NCI-H146 (cell line): Measurements from ENCODE around the gene ENTPD1.
"Not testable (repeated sequence)": the region's sequence is repeated elsewhere in the genome, so short reads cannot be mapped to it uniquely, and the experiment has no call there.

Experiments used
- DNase-seq: peaks from one replicate; lab custom pipeline; 2025; lab: John Stamatoyannopoulos, UW

ENTPD1 gene

DNA sequence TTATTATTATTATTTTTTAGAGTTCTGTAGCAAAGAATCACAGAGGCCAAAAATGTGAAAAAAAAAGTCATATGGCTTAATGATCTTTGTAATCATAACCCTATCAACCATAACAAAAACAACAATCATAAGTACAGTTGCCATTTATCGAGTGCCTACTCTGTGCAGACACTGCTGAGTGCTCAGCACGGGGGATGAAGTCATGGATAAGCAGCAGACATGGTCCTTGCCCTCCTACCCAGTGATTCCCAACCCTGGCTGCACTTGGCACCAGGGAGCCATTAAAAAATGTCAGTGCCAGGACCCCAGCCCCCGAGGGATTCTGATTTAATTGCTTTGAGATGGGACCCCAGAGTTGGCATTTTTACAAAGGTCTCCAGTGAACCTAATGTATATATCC is 38.2 kb downstream of the ENTPD1 start:
- DNase-seq = no peak

DNA sequence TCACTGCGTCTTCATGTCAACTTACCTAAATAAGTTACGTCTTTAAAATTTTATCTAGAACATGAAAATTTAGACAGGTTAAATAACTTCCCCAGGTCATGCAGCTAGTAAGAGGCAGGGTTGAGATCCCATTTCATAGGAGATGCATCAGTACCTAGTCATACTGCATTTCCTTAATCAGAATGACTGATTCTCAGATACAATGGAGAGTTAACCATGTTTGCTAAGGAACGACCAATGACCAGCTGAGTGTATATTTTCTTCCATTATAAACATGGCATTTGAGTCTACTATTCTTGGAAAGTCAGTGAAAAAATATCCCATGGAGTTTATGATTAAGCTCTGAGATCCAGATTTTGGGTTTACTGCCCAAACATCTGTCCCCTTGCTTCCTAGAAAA is 39.6 kb downstream of the ENTPD1 start:
- DNase-seq = no peak

DNA sequence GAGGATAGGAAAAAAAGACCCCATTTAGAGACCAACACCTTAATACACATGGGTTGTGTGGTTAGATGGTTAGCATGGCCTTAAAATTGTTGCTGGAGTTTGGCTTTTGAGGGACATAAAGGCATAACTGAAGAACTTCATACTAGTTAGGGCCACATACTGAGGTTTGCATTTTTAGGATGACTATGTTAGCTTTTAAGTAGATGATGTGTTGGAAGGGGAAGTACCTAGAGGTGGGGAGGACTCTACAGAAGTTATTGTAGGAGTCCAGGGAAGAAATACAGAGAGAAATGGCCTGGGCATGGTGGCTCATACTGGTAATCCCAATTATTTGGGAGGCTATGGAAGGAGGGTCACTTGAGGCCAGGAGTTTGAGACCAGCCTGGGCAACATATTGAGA is 40.5 kb downstream of the ENTPD1 start:
- no peak for DNase-seq

DNA sequence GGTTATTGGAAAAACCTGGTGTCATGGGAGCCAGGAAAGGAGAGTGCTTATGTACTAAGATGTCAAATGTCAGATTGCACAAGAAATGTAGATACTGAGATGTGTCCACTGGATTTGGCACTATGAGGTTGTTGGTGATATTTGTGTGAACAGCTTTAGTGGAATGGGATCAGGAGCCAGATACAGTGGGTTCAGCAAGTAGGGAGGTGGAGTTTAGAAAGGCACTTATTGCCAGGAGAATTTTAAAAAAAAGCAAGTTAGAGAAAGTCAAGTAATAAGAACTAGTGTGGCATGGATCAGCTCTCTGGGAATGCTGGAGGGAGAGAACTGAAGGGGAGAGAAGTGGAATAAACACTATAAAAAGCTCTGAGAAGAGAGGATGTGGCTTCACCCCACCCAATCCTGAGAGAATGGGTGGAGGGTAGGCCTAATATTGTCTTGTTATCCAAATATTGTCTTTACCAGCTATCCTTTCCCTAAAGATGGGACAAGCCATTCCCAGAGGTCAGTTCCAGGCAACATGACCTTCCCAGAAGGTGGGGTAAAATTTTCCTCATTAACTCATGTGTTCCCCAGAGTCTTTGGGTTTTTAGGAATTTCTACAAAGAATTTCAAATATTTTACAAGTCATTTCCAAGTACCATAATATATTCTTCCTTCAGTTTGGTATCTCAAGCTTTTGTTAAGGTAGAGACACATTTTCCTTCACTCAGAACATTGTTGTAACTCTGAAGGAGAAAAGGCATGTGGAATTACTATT is 42.3 kb downstream of the ENTPD1 start:
- no peak for DNase-seq

DNA sequence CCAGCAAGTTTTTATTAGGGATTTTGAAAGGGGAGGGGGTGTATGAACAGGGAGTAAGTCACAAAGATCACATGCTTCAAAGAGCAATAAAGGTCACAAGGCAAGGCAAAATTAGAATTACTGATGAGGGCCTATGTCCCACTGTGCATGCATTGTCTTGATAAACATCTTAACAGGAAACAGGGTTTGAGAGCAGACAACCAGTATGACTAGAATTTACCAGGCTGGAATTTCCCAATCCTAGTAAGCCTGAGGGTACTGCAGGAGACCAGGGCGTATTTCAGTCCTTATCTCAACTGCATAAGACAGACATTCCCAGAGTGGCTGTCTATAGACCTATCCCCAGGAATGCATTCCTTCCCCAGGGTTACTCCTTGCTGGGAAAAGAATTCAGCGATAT is 44.3 kb downstream of the ENTPD1 start:
- not testable (repeated sequence) for DNase-seq

GRCh38 chr10:95806687-95807380 is 50.9 kb downstream of the ENTPD1 start:
- DNase-seq = not testable (repeated sequence)

- DNase-seq = not testable (repeated sequence)
Observed at GRCh38 chr10:95808705-95809308, 52.8 kb downstream of the ENTPD1 start.

GRCh38 chr10:95809370-95810197 is 53.6 kb downstream of the ENTPD1 start:
- no peak for DNase-seq

- DNase-seq = no peak
Observed at GRCh38 chr10:95810198-95810976, 54.4 kb downstream of the ENTPD1 start.

DNA sequence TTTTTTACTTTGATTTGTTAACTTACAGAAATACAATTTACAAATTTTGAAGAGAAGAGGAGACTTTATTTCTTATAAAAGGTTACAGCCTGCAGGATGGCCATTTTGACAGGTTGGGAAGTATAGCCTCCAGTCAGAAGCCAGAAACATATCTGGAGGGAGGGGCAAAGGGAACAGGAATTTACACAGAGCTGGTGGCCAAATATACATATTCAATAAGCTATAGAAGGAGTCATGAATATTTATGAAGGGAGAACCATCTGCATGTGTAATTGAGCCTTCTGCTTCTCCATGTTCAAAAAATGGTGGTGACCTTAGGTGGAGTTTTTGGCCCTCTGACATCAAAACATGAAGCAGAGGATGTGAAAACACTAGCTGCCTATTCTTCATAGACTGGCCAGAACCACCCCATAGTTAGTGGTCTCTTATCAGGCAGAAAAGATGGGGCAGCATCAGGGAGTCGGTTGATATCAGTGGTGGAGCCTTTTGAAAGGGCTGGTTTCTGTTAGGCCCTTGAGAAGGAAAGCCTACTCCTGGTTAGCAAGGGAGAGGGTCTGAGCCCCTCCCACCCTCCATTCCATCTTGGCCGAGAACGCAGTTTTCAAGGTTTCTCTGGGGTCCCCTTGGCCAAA is 57.2 kb downstream of the ENTPD1 start:
- DNase-seq = no peak

DNA sequence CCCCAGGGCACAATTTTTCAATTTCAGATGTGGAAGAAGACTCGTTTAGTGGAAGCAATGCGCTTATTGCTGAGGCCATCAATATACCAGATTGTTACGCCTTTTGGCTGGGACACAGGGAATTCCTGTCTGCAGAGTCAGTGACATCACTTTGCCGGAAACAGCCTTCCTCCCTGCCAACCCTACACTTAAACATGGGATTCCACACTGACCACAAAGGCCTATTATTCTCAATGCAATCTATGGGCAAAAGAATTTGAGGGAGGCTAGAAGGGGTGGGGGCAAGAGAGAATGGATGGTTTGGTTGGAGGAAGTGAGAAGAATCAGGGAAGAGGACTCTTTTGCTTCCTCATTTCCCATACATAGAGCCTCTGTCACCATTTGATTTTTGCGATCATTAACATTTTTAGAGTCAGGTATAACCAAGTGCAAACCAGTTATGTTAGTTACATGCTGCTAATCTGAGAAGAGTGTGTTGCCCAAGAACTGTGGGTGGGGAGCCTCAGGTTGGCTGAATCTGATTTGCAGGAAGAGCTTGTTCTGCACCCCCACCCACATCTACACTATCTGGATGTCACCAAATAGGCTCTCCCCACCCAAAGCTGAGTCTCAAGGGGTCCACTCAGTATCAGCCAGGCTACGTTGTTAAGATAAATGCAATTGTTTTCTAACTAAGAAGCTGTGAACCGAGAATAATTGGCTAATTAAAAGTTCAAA is 58.2 kb downstream of the ENTPD1 start:
- no peak for DNase-seq

GRCh38 chr10:95815133-95815532 is 59.2 kb downstream of the ENTPD1 start:
- no peak for DNase-seq

DNA sequence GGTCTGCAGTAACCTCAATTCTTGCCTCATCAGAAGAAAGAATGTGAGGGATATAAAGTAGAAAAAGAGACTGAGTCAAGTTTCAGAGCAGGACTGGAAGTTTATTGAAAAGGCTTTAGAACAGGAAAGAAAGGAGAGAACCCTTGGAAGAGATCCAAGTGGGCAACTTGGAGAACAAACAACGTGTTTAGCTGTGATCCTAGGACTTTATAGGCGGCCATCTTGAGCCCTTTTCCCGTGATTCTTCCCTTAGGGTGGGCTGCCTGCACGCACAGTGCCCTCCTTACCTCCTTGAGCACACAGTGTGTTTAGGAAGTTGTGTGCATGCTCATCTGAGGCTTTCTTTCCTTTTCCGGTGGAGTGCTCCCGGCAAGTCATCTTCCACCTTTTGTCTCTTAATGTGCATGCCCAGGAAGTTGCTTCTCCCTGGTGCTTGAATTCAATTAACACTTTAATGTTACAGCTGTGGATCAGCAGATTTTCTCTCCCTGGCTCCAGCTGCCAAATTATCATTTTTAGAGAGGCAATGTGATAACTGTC is 59.8 kb downstream of the ENTPD1 start:
- no peak for DNase-seq

GRCh38 chr10:95818010-95818409 is 62.0 kb downstream of the ENTPD1 start:
- no peak for DNase-seq

DNA sequence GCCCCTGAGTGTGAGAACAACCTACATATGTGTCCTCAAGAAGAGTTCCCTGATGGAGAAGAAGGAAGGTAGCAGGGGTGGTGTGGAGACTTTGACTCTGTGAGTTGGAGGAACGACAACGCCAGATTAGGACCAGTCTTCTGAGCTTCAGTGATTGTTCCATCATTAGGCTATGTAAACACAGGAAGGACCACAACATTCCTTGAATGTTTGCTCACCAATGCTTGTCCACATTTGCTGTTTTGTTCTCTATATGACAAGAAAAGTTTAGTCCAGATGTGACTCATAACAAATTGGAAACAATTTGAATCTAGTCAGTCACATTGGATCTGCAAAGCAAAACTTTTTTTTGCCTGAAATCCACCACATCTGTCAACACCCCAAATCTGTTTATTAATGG is 62.7 kb downstream of the ENTPD1 start:
- no peak for DNase-seq

GRCh38 chr10:95819620-95820329 is 63.8 kb downstream of the ENTPD1 start:
- DNase-seq = no peak

DNA sequence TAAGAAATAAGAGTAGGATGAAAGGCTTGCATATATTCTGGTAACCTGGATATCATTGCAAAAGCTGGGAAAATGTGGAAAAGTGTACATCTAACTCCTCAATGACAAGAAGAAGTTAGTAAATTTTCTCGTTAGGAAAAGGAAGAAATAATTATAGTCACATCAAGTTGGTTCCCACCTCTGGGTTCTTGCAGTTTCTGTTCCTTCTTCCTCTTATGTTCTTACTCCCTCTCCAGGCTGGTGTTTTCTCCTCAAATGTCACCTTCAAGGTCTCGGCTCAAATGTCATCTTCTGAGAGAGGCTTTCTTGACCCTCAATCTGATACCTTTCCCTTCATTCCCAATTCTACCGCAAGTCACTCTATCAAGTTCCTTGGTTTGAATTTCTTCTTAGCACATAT is 64.4 kb downstream of the ENTPD1 start:
- DNase-seq = no peak

DNA sequence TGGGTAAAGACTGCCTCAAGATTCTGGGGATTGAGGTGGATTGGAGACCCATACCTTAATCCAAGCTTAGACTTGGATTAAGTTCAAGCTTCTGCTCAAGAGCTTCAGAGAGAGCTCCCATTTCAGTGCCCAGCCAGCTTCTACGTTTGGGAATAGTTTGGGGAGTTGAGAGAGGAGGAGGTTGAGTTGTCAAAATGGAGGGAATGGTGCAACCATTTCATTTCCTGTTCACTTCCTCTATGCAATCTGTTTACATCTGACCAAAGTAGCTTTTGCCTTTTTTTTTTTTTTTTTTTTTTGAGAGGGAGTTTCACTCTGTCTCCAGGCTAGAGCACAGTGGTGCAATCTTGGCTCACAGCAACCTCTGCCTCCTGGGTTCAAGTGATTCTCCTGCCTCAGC is 65.8 kb downstream of the ENTPD1 start:
- DNase-seq = no peak

DNA sequence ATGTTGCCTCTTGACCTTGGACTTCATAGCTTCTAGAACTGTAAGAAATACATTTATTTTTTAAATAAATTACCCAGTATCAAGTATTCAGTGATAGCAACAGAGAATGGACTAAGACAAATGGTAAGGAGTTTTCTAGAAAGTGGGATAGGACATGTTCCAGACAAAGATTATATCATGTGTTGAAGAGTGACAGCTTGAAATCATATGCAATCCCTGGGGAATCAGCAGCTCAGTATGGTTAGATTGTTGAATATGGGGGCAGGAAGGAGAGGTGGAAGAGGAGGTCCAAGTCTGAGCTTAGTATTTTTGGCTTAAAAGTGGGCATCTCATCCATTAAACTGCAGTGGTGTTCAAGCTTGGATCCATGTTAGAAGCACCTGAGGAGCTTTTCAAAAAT is 74.1 kb downstream of the ENTPD1 start:
- no peak for DNase-seq

DNA sequence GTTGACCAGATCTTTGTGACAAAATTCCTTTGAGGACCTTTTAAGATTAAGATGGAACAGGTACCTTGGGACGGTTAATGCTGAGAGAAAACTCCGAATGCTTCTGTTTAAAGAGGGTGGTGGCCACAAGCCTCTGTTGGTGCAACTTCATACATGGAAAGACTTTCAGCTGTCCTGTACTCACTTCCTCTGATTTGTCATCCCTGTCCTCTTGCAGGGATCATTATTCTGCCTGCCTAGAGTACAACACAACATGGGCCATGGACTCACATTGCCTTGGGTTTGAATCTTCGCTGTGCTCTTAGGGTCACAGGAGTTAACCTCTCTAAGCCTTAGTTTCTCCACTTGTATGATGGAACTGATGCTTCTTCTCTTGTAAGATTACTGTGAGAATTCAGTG is 75.1 kb downstream of the ENTPD1 start:
- no peak for DNase-seq
